HG03159 (cell line): ENCODE results near the gene ATPAF2.
"Not testable (repeated sequence)": the region's sequence is repeated elsewhere in the genome, so short reads cannot be mapped to it uniquely, and the experiment has no call there.

Experiments
- ATAC-seq: cut with Tn5 transposase; IDR thresholded peaks from one replicate; pipeline ENCODE4 v1.9.1; 2021; ENCODE audit warnings: mild to moderate bottlenecking, moderate library complexity; ENCODE audit not compliant: unreplicated experiment

ATPAF2 gene

DNA sequence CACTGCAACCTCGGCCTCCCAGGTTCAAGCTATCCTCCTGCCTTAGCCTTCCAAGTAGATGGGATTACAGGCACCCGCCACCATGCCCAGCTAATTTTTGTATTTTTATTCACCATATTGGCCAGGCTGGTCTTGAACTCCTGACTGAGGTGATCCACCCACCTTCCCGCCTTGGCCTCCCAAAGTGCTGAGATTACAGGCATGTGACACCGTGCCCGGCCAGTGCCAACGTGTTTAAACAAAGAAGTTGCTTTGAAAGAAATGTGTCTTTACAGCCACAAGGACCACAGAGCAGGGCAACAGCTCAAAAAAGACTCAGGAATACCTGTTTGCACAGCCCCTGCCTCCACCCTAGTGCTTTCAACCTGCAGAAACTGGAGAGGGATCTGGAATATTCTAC, 25.0 kb downstream of the ATPAF2 start:
- ATAC-seq = no peak

DNA sequence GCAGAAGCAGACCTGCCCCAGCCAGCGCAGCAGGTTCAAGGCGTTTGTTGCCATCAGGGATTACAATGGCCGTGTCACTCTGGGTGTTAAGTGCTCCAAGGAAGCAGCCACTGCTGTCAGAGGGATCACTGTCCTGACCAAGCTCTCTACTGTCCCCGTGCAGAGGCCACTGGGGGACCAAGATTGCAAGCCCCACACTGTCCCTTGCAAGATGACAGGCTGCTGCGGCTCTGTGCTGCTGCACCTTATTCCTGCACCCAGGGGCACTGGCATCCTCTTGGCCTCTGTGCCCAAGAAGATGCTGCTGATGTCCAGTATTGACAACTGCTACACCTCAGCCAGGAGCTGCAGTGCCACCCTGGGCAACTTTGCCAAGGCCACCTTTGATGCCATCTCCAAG, 27.7 kb downstream of the ATPAF2 start:
- ATAC-seq = no peak

DNA sequence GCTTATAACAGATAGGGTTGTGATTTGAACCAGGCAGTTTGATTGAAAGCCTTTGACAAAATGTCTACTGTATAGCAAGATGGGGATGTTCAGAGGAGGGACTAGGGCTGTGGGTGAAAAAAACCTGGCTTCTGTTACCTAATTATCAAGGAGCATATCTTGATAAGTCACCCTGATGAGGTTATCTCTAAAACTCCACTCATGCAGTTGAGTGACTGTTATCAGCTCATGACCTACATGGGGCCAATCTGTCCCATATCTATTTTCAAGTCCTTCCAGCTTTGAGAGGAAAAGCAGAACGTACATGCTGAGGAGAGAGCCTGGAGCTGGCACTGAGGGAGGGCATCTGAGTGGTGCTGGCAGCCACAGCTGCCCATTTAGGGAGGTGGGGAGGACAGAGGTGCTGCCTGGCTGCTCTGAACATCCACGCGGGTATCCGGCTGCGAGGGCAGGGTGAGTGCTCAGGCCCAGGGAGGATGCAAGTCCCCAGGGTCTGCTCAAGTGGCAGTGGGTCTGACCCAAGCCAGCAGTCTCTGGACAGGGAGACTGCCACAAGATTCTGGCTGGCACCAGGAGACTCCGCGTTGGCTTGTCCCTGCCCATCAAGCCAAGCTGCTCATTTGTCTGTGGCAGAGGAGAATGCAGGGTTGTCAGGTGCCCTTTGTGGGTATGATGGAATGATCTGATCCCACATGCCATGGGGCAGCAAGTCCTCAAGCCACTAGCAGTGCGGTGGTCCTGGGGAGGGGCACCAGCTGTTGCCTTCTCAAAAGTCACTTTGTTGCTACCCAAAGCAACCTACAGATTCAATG, 29.2 kb downstream of the ATPAF2 start:
- ATAC-seq = no peak

DNA sequence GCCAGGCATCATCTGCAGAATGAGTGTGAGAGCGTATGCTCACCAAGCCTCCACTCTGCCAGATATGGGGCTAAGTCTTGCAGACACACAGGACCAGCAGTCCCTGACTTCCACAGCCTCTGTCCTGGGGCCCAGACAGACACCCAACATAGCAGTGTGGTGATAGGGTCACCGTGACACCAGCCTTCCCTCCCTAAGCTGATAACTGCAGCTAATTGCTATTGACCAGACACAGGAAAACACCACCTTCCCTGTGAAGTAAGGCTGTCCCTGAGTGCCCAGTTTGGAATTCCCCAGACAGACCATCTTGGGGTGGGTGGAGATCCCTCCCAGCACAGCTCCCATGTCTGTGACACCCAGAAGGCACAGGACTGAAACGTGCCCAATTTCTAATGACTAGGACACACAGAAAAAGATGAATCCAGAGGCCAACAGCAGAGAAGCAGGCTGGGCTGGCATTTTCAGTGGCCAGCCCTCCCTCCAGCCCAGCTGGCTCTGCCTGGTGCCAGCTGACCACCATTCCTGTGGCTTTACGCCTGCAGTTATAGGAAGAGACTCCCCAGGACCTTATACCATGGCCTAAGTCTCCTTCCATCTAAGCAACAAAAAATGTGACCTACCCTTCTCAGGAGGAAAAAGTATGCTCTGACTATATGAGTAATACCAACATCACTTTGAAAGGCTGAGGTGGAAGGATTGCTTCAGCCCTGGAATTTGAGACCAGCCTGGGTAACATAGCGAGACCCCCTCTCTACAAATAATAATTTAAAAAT, 30.3 kb downstream of the ATPAF2 start:
- ATAC-seq = no peak

DNA sequence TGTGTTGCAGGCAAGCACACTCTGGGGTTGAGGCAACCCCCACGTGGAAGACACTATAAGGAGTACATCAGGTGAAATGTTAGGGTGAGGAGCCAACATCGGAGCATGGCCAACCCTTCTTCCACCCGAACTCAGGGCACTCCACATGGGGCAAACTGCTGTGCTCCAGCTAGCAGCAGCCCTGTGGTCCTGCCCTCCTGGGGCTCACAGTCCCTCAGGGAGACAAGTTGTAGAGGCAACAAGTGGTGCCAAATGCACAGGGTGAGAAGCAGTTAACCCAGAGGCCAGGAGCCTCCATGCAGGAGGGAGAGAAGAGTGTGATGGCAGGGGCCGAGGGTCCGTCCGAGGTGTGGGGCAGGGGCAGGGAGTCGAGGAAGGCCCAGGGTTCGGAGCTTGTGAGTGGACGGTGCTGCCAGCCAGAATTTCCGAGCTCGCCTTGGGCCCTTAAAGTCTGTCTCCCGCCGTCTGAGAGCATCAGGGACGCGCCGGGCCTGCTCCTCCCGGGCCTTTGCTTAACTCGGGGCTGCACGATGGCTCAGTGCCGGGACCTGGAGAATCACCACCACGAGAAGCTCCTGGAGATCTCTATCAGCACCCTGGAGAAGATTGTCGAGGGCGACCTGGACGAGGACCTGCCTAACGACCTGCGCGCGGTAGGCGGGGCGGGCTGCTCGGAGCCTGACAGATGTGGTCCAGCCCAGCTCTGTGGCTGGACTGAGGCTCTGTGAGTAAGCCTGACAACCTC, 32.3 kb downstream of the ATPAF2 start:
- no peak for ATAC-seq

DNA sequence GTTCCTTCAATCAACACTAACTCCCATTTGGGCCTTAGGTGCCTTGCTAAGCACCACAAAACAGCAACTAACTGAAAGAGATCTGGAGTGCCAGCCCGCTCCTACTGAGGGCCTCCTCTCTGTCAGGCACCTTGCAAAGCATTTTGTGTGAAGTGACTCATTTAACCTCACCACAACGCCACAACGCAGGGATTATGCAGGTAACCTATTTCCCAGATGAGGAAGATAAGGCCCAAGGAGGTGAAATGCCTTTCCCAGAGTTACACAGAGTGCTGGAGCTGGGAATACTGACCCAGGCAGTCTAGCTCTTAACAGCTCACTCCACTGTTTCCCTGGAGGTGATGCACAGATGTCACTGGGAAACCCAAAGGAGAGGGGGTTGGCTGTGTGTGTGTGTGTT, 33.5 kb downstream of the ATPAF2 start:
- no peak for ATAC-seq

DNA sequence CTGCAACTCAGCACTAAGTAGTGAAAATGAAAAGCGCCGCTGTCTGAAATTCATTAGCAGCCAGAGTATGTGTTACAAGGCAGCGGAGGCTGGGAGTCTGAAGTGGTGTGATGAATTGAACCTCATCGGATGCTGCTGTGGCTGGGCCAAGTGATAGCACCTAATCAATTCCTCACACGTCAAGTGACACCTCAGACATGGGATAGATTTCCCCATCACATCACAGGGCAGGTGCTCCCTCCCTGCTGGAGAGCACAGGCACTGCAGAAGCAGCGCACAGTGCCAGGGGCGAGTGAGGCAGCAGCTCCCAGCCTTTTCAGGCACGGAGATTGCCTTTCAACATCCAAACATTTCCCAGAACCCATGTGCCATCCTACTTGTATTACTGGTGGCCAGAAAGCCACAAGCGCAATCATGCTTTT, 34.1 kb downstream of the ATPAF2 start:
- ATAC-seq = no peak

DNA sequence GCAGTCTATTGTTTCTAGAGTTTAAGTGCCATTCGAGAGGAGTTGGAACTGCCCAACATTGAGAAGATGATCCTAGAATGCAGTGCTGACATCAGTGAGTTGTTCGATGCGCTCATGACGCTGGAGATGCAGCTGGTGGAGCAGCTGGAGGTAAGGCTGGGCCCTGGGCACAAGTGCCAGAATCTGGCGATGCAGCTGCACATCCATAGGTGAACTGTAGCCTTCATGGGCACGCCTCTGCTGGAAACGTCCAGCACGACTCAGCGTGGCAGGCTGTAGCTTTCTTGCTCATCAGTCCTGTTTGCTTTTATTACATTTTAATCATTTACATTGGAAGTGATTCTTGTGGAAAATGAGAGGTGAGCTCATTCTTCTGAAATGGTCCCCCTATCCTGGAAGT, 34.6 kb downstream of the ATPAF2 start:
- no peak for ATAC-seq

DNA sequence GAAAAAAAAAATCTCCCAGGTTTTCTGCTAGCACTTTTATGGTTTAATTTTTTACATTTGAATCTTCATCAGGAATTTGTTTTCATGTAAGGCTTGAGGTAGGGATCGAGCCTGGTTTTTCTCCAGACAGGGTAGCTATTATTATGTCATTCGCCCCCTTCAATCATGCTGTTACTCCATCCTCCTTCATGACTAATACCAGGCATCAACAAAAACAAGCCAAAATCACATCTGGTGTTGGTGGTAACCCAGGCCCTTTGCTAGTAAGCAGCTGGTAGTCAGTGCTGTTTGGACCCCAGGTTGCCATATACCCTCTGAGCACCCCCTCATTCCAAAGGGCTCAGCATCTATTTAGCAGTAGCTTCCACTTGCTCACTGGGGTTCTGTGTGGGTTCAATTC, 36.8 kb downstream of the ATPAF2 start:
- no peak for ATAC-seq

DNA sequence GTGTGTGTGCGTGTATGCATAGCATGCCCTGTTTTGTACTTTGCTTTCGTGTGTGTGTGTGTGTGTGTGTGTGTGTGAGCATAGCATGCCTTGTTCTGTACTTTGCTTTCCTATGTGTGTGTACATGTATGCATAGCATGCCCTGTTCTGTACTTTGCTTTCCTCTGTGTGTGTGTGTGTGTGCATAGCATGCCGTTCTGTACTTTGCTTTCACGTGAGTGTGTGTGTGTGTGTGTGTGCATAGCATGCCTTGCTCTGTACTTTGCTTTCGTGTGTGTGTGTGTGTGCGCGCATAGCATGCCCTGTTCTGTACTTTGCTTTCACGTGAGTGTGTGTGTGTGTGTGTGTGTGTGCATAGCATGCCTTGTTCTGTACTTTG, 38.9 kb downstream of the ATPAF2 start:
- no peak for ATAC-seq

DNA sequence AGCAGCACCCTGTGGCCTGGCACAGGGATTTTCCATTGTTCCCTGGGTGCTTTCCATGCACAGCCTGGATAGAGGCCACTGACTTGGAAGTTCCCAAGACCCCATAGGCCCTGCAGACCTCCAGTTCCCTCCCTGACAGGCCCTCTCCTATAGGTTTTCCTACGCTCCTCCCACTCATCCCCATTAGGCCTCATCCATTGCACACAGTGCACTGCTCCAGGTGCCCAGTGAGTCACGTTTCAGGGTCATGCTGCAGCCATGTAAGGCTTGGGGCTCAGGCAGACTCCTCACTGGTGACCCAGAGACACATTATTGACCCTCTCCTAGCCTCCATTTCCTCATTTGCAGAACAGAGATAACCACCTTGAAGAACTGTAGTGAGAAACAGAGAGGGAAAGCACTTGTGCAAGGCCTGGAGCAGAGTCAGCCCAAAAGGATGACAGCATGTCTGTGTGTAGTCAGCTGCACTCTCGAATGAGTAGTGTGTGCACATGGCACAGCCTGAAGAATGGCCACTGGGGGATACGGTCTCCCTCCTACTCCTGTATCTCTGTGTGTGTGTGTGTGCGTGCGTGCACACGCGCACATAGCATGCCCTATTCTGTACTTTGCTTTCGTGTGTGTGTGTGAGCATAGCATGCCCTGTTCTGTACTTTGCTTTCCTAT, 39.5 kb downstream of the ATPAF2 start:
- no peak for ATAC-seq

DNA sequence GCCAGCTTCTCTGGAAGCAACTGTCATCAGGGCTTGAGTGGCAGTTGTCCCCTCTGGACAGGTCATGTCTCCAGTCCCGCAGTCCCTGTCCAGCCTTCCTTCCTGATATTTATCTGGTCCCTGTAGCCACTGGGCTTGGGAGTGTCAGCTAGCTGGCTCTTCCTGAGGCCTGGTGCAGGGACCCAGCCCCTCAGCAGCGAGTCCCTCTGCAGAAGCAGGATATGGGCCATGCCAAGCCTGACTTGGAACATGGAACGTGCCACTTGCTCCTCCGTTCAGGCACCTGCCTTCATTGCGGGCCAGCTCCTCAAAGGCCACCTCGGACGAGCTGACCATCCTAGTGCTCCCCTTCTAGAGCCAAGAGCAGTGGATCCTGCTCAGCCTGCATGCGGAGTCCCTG, 40.0 kb downstream of the ATPAF2 start:
- ATAC-seq = no peak

DNA sequence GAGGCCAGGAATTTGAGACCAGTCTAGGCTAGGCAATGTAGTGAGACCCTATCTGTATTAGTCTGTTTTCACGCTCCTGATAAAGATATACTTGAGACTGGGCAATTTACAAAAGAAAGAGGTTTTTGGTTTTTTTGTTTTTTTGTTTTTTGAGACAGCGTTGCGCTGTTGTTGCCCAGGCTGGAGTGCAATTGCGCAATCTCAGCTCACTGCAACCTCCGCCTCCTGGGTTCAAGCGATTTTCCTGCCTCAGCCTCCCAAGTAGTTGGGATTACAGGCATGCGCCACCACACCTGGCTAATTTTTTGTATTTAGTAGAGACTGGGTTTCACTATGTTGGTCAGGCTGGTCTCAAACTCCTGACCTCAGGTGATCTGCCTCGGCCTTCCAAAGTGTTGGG, 43.1 kb downstream of the ATPAF2 start:
- ATAC-seq = not testable (repeated sequence)

DNA sequence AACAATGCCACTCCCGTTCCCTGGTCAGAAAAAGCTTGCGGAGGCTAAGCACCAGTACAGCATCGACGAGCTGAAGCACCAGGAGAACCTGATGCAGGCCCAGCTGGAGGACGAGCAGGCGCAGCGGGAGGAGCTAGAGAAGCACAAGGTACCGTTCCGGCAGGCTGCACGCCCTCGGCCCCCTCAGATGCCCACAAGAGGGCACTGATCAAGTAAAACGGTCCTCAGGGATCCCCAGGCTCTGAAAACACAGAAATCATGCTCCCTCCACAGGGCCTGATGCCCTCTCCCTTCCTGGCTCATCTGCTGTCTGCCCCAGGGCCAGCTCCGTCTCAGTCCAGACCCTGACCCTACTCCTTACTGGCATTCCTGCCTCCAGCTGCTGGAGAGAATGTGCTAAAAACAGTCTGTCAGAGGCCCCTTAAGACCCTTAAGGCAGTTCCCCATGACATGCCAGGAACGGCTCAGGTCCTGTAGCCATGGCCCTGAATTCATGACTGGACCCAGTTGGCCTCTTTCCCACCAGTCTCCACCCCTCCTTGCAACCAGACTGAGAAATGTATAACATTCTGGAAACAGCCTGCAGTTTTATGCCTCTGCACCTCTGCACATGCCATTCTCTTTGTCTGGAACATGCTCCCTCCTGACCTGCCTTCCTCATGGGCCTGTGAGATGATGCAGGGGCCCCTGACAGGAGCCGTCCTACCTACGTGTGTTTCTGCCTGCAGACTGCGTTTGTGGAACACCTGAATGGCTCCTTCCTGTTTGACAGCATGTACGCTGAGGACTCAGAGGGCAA, 44.5 kb downstream of the ATPAF2 start:
- no peak for ATAC-seq

DNA sequence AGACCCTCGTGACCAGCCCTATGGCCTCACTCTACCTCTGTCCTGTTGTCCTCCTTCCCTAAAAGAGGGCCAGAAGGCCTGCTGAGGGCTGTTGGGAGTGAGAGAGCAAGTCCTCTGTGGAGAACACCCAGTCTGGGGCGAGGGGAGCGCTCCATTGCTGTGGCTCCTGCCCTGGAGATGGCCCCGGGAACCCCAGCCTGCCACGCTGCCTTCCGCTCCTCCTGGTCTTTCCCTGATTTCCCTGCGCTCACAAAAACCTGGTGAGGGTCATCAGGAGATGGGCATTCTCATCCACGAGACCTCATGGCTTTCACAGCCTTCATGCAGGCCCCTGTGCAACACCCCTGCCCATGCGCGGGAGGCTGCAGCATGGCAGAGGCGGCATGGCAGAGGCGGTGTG, 45.1 kb downstream of the ATPAF2 start:
- no peak for ATAC-seq

DNA sequence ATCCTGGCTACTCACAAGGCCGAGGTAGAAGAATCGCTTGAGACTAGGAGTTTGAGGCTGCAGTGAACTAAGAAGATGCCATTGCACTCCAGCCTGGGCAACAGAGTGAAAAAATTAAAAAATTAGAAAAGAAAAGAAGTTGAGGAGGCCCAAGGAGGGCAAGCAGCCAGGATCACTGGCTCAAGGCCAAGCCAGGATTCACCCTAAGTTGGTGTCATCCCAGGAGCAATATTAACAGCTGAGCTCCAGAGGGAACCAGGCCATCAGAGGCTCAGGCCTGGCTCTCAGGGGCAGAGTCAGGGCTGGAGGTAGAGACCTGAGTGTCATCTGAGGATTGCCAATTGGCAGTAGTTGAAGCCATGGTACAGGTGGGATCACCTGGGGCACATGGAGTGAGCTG, 45.6 kb downstream of the ATPAF2 start:
- no peak for ATAC-seq

DNA sequence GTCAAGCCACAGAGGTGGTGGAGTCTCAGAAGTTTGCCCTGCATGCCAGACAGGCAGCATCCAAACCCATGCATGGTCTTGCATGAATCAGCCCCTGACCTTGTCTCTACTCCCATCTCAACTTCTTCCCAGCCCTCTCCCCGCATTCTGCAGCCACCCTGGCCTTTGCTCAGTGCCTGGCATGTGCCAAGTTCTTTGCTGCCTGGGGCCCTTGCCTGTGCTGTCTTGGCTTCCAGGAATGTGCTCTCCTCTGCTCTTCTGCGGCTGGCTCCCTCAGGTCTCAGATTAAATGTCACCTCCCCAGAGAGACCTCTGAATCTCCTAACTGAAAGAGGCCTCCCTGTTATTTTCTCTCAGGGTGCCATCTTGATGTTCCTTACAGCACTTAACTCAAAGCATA, 48.7 kb downstream of the ATPAF2 start:
- no peak for ATAC-seq

DNA sequence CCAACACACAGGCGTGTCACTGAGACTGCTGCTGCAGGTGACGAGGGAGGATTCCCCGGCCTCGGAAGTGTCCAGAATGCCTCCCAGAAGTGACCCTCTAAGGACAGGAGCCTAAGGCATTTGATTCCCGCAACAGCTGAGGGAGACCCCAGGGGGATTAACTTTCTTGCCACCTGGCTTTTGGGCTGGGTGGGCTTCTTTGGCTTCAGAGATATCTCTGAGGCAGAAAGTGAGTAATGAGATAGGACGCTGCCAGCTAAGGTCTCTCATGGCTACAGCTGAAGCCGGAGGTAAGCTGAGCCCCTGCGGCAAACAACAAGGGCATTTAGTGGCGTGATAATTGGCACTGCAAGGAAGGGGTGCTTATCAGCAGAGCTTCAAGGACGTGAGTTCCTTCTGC, 49.4 kb downstream of the ATPAF2 start:
- ATAC-seq = no peak

DNA sequence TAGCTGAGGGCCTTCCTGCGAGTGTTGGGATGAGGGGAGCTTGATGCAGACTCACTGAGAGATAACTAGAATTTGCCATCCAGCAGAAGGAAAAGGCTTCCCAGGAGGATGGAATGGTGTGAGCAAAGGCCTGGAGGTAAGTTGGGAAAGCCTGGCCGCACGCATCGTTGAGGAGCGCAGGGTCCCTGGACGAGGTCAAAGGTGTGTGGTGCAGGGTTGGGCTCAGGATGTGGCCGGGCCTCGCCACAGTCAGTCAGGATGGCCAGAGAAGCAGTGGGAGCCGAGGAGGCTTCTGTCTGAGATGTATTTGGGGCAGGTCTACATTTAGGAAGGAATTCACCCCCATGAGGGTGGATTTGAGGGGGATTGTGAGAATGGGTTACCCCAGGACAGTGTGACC, 49.9 kb downstream of the ATPAF2 start:
- ATAC-seq = no peak

DNA sequence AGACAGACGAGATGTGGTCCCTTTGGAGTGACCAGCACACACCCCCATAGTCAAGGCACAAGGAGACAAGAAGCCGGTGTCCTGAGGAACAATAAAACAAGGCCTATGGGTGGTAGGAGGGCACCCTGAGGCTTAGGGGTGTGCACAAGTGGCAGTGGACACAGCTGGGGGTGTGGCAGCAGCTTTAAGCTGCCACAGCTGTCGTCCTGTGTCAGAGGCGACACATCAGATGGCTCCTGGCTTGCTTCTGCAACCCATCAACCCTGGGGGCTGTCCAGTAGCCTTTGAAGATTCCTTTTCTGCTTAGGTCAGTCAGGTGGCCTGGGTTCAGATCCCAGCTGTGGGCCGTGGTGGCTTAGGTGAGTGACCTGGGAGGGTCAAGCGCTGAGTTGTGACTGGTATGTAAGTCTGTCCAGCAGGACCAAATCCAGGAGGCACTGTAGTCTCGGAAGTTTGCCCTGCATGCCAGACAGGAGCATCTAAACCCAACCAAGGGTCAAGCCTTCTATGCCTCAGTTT, 50.5 kb downstream of the ATPAF2 start:
- no peak for ATAC-seq
